ENCODE results near the gene C19orf85. TPM values are rescaled to one million over a fixed set of nuclear protein-coding genes. Genes with fewer than 3 reads are reported as not detected.

C19orf85 gene
- total RNA-seq, 2 experiments from 2014 or later = not detected

GRCh38 chr19:55441692-55442321 lies 22.7 kb downstream of the C19orf85 start:
- peaks cover 66 to 85% of the 10 kb centered on the region in 2 experiments for H3K27me3 ChIP-seq (ENCODE audit: control insufficient read depth in 1 of 2, insufficient read depth in 2 of 2, low read length in 2 of 2)
- no peak for ATAC-seq (ENCODE audit: poor library complexity)

DNA sequence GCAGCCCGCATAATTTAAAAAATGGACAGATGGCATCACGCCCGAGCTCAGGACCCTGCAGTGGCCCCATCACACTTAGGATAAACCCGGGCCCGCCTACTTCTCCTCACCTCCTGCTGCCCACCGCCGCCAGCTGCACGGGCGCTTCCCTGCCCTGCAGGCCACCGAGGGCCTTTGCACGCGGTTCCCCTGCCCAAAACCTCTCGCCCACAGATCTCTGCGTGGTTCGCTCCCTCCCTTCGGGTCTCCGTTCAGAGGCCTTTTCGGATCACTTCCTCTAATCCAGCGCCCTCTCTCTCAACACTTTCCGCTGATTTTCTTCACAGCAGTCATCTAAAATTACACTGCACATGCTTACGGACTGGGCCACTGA lies 23.2 kb downstream of the C19orf85 start:
- no peak overlapping the region for H3K27ac Mint-ChIP-seq
- peaks cover 86% of the 10 kb centered on the region for H3K27me3 Mint-ChIP-seq
- Histone ChIP-seq H3K27ac (ENCODE audit: low read depth in 1 of 2, low read length in 2 of 2) (no peak overlapping the region), H3K36me3 (ENCODE audit: insufficient read depth, low read length) (no peaks in the 10 kb centered on the region), H3K9me3 (ENCODE audit: control insufficient read depth in 1 of 2, insufficient read depth in 1 of 2, low read length in 2 of 2) (peaks cover 0 to 34% of the 10 kb centered on the region in 2 experiments), H3K27me3 (ENCODE audit: control insufficient read depth in 1 of 2, insufficient read depth in 2 of 2, low read length in 2 of 2) (peaks cover 68 to 84% of the 10 kb centered on the region in 2 experiments), H3K4me1 (ENCODE audit: insufficient read depth, low read length) (peaks cover 28% of the 10 kb centered on the region), H3K4me3 (ENCODE audit: low read length) (no peak overlapping the region)
- TF ChIP-seq CTCF (IDR thresholded peaks at IDR 0.05) = no peak
- ATAC-seq (ENCODE audit: poor library complexity) (no peak), DNase-seq (no peak)
- peaks cover 33% of the 10 kb centered on the region for H3K4me1 Mint-ChIP-seq (ENCODE audit: low read depth)
- H3K4me3 Mint-ChIP-seq = peak overlapping the region; percentile 22
- intact Hi-C loops (cut with DNase I, micrococcal nuclease) = no loop called here
- H3K9me3 Mint-ChIP-seq = no peaks in the 10 kb centered on the region
- ChIA-PET POLR2A (no interaction called here), CTCF (no interaction called here)
- no peaks in the 10 kb centered on the region for H3K36me3 Mint-ChIP-seq (ENCODE audit: low read depth)

More at GRCh38 chr19:55441692-55442321, 22.7 kb downstream of the C19orf85 start:
- H3K4me1 ChIP-seq (ENCODE audit: insufficient read depth, low read length) = peaks cover 28% of the 10 kb centered on the region
- no peak for TF ChIP-seq CTCF (IDR thresholded peaks at IDR 0.05)
- H3K4me1 Mint-ChIP-seq (ENCODE audit: low read depth) = peaks cover 33% of the 10 kb centered on the region
- no peak overlapping the region for H3K27ac ChIP-seq (ENCODE audit: low read depth in 1 of 2, low read length in 2 of 2)
- H3K27ac Mint-ChIP-seq = no peak overlapping the region
- H3K4me3 Mint-ChIP-seq = peak overlapping the region; percentile 22
- no peaks in the 10 kb centered on the region for H3K9me3 Mint-ChIP-seq
- H3K36me3 Mint-ChIP-seq (ENCODE audit: low read depth) = no peaks in the 10 kb centered on the region
- intact Hi-C loops (cut with DNase I, micrococcal nuclease) = no loop called here
- peaks cover 82% of the 10 kb centered on the region for H3K27me3 Mint-ChIP-seq
- H3K9me3 ChIP-seq (ENCODE audit: control insufficient read depth in 1 of 2, insufficient read depth in 1 of 2, low read length in 2 of 2) = peaks cover 0 to 34% of the 10 kb centered on the region in 2 experiments
- no peaks in the 10 kb centered on the region for H3K36me3 ChIP-seq (ENCODE audit: insufficient read depth, low read length)
- POLR2A ChIA-PET = no interaction called here
- no peak for DNase-seq
- CTCF ChIA-PET = no interaction called here
- H3K4me3 ChIP-seq (ENCODE audit: low read length) = no peak overlapping the region

- DNase-seq = peak in 2 of 14 experiments; percentile 8 to 51
- TF ChIP-seq CTCF (IDR thresholded peaks at IDR 0.05) = no peak
- Mint-ChIP-seq H3K27ac (no peak overlapping the region), H3K9me3 (no peaks in the 10 kb centered on the region), H3K36me3 (ENCODE audit: low read depth) (no peaks in the 10 kb centered on the region), H3K4me1 (ENCODE audit: low read depth) (peaks cover 33% of the 10 kb centered on the region), H3K27me3 (peaks cover 80% of the 10 kb centered on the region), H3K4me3 (no peak overlapping the region)
- Histone ChIP-seq H3K9me3 (ENCODE audit: control insufficient read depth in 1 of 2, insufficient read depth in 1 of 2, low read length in 2 of 2) (peaks cover 0 to 34% of the 10 kb centered on the region in 2 experiments), H3K4me1 (ENCODE audit: insufficient read depth, low read length) (peaks cover 28% of the 10 kb centered on the region), H3K4me3 (ENCODE audit: low read length) (no peak overlapping the region), H3K27me3 (ENCODE audit: control insufficient read depth in 1 of 2, insufficient read depth in 2 of 2, low read length in 2 of 2) (peaks cover 66 to 83% of the 10 kb centered on the region in 2 experiments), H3K36me3 (ENCODE audit: insufficient read depth, low read length) (no peaks in the 10 kb centered on the region), H3K27ac (ENCODE audit: low read depth in 1 of 2, low read length in 2 of 2) (no peak overlapping the region)
- ChIA-PET CTCF (no interaction called here), POLR2A (no interaction called here)
- ATAC-seq (ENCODE audit: poor library complexity) = peak; percentile 52
- intact Hi-C loops (cut with DNase I, micrococcal nuclease) = no loop called here
Observed at GRCh38 chr19:55440411-55441105, 24.0 kb downstream of the C19orf85 start.
